RWPE2 (cell line): ENCODE results near the gene IMP3.

ENCODE experiments used
- ATAC-seq: fragments of 200-7000 bp; cut with Tn5 transposase; 3 replicates; pipeline ENCODE4 v1.9.1; 2021; ENCODE audit warnings: low read depth
- DNase-seq: peaks from one replicate; pipeline ENCODE4 v3.0.0-alpha.2; 2020; ENCODE audit warnings: low spot score
- H3K27ac ChIP-seq: fragments of 450-650 bp; 2 replicates; pipeline ENCODE4 v1.5.1; 2017; ENCODE audit warnings: mild to moderate bottlenecking; ENCODE audit not compliant: poor library complexity, severe bottlenecking
- H3K27me3 ChIP-seq: fragments of 250-450 bp; sonication (Bioruptor Pico); 2 replicates; pipeline ENCODE4 v1.5.1; 2021; ENCODE audit warnings: mild to moderate bottlenecking, moderate library complexity; ENCODE audit not compliant: insufficient read depth, poor library complexity, severe bottlenecking
- H3K36me3 ChIP-seq: fragments of 250-450 bp; sonication (Bioruptor Pico); 2 replicates; pipeline ENCODE4 v1.5.1; 2020; ENCODE audit warnings: low read depth, mild to moderate bottlenecking, moderate library complexity
- H3K4me1 ChIP-seq: fragments of 250-450 bp; sonication (Bioruptor Pico); 2 replicates; pipeline ENCODE4 v1.5.1; 2021; ENCODE audit warnings: mild to moderate bottlenecking, moderate library complexity; ENCODE audit not compliant: insufficient read depth, poor library complexity, severe bottlenecking
- H3K4me3 ChIP-seq: fragments of 250-450 bp; sonication (Bioruptor Pico); 2 replicates; pipeline ENCODE4 v1.5.1; 2021; ENCODE audit warnings: mild to moderate bottlenecking, moderate library complexity; ENCODE audit not compliant: severe bottlenecking
- H3K9me3 ChIP-seq: fragments of 250-450 bp; sonication (Bioruptor Pico); 2 replicates; pipeline ENCODE4 v1.5.1; 2021; ENCODE audit warnings: mild to moderate bottlenecking, moderate library complexity; ENCODE audit not compliant: severe bottlenecking
- CTCF ChIP-seq: fragments of 450-650 bp; IDR thresholded peaks from one replicate; pipeline ENCODE4 v1.5.1; 2017; ENCODE audit warnings: mild to moderate bottlenecking, moderate library complexity; ENCODE audit not compliant: poor library complexity, severe bottlenecking

IMP3 gene

DNA sequence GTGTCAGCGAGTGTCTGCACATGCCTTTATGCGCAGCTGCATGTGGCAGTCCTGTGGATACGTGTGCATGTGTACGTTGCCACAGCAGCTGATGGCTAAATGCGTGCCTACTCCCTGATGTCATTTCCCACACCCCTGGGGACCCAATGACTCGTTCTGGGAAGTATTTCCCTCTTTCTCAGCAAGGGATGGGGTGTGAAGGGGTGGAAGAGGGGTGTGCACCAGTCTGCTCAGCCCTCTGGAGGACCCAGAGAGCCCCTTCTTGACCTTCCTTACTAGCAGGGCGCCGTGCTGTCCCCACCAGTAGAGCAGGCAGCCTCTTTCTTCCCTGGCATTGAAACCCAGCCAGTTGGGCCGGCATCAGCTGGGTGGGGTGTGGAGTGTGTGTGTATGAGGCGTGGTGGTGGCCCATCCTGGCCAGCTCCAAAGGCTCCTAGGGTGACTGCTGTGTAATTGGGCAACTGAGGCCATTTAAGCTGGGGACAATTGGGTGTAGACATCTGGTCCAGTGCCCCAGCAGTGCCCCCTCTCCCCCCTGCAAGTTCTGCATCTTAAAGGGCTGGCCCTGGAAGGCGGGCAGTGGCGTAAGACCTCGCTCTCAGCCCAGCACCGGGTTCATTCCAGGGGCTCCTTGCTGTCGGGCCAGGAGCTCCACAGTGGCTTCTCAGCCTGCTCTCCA, 26.9 kb upstream of the IMP3 start:
- no peak overlapping the region for H3K4me3 ChIP-seq
- H3K27me3 ChIP-seq: no peaks in the 10 kb centered on the region
- H3K27ac ChIP-seq: peak overlapping the region; percentile 97
- no peak for TF ChIP-seq CTCF
- H3K4me1 ChIP-seq: peaks cover 57% of the 10 kb centered on the region
- H3K9me3 ChIP-seq: no peaks in the 10 kb centered on the region
- H3K36me3 ChIP-seq: peaks cover 5% of the 10 kb centered on the region
- DNase-seq (peak; percentile 99), ATAC-seq (peak; percentile 64)

DNA sequence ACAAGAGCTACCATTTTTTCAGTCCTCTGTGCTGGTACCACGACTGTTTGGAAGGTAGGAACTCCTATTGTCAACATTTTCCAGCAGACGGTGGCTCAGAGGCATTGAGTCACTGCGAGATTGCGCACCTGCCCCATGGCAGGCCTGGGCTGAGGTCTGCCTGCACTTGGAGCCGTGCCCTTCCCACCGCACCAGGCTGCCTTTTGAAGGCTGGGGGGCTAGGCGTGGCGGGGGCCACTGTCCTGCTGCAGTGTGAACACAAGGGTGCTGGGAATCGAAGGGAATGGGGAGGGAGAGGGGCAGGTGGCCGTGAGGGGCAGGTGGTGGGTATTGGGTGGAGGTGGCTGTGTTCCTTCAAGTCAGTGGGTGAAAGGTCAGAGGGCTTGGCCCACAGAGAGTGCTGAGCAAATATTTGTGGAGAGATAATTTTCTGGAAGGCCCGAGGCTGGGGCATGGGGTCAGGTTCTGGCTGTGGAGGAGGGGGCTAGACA, 24.0 kb upstream of the IMP3 start:
- Histone ChIP-seq H3K9me3 (no peaks in the 10 kb centered on the region), H3K36me3 (peaks cover 13% of the 10 kb centered on the region), H3K27ac (peak overlapping the region; percentile 97), H3K27me3 (no peaks in the 10 kb centered on the region), H3K4me1 (peaks cover 62% of the 10 kb centered on the region), H3K4me3 (no peak overlapping the region)
- ATAC-seq: no peak
- DNase-seq: peak; percentile 81
- TF ChIP-seq CTCF: no peak

- ATAC-seq: no peak
- no peak for TF ChIP-seq CTCF
- peak; percentile 76 for DNase-seq
- Histone ChIP-seq H3K36me3 (peaks cover 21% of the 10 kb centered on the region), H3K9me3 (no peaks in the 10 kb centered on the region), H3K27ac (peak overlapping the region; percentile 97), H3K4me3 (no peak overlapping the region), H3K27me3 (no peaks in the 10 kb centered on the region), H3K4me1 (peaks cover 55% of the 10 kb centered on the region)
These were observed 22.9 kb upstream of the IMP3 start for GRCh38 chr15:75662823-75663519.

DNA sequence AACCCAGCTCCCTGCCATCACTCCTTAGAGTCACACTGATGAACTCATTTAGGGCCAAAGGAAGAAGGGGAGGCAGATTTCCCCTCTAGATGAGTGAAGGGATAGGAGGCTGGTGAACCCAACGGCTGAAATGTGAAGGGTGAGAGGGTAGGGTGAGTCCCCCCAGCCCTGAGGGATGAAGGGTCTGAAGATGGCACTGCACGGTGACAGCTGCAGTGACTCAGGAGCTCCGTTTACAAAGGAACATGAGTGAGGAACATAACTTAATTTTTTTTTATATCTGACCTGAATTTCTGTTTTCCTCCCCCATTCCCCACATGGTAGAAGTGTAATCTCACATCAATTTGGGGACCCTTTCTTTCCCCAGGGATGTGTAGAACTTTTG, 21.7 kb upstream of the IMP3 start:
- DNase-seq: no peak
- no peaks in the 10 kb centered on the region for H3K9me3 ChIP-seq
- peaks cover 44% of the 10 kb centered on the region for H3K4me1 ChIP-seq
- TF ChIP-seq CTCF: no peak
- ATAC-seq: no peak
- H3K4me3 ChIP-seq: no peak overlapping the region
- H3K27ac ChIP-seq: peak overlapping the region; percentile 97
- H3K36me3 ChIP-seq: peaks cover 29% of the 10 kb centered on the region
- H3K27me3 ChIP-seq: no peaks in the 10 kb centered on the region
